ENCODE results near the gene WDR81.

WDR81 gene

GRCh38 chr17:1745513-1746020 is 21.1 kb downstream of the WDR81 start:
- no peak for TF ChIP-seq ZNF274 (IDR thresholded peaks at IDR 0.05; ENCODE audit: low read depth, low read length)
- no peak overlapping the region for H3K4me3 ChIP-seq (ENCODE audit: low read length)

- H3K4me3 ChIP-seq (ENCODE audit: low read length), result no peak overlapping the region
- TF ChIP-seq ZNF274 (IDR thresholded peaks at IDR 0.05; ENCODE audit: low read depth, low read length), result no peak
Measured at GRCh38 chr17:1746975-1747543, 22.6 kb downstream of the WDR81 start.

GRCh38 chr17:1750628-1751027 is 26.1 kb downstream of the WDR81 start:
- no peak for TF ChIP-seq ZNF274 (IDR thresholded peaks at IDR 0.05; ENCODE audit: low read depth, low read length)

GRCh38 chr17:1752425-1753262 is 28.1 kb downstream of the WDR81 start:
- no peak overlapping the region for H3K4me3 ChIP-seq (ENCODE audit: low read length)
- no peak for TF ChIP-seq ZNF274 (IDR thresholded peaks at IDR 0.05; ENCODE audit: low read depth, low read length)

More at GRCh38 chr17:1750628-1751027, 26.1 kb downstream of the WDR81 start:
- H3K4me3 ChIP-seq (ENCODE audit: low read length), result no peak overlapping the region

GRCh38 chr17:1753767-1754429 is 29.4 kb downstream of the WDR81 start:
- TF ChIP-seq ZNF274 (IDR thresholded peaks at IDR 0.05; ENCODE audit: low read depth, low read length), result no peak
- no peak overlapping the region for H3K4me3 ChIP-seq (ENCODE audit: low read length)

- H3K4me3 ChIP-seq (ENCODE audit: low read length), result no peak overlapping the region
Measured at GRCh38 chr17:1754430-1755112, 30.1 kb downstream of the WDR81 start.

GRCh38 chr17:1755252-1755826 is 30.8 kb downstream of the WDR81 start:
- no peak for TF ChIP-seq ZNF274 (IDR thresholded peaks at IDR 0.05; ENCODE audit: low read depth, low read length)
- H3K4me3 ChIP-seq (ENCODE audit: low read length), result no peak overlapping the region

More at GRCh38 chr17:1754430-1755112, 30.1 kb downstream of the WDR81 start:
- TF ChIP-seq ZNF274 (IDR thresholded peaks at IDR 0.05; ENCODE audit: low read depth, low read length), result no peak

GRCh38 chr17:1755827-1756262 is 31.3 kb downstream of the WDR81 start:
- no peak for TF ChIP-seq ZNF274 (IDR thresholded peaks at IDR 0.05; ENCODE audit: low read depth, low read length)
- H3K4me3 ChIP-seq (ENCODE audit: low read length), result no peak overlapping the region

GRCh38 chr17:1758807-1759206 is 34.3 kb downstream of the WDR81 start:
- TF ChIP-seq ZNF274 (IDR thresholded peaks at IDR 0.05; ENCODE audit: low read depth, low read length), result no peak
- H3K4me3 ChIP-seq (ENCODE audit: low read length), result no peak overlapping the region

GRCh38 chr17:1759529-1759928 is 35.0 kb downstream of the WDR81 start:
- H3K4me3 ChIP-seq (ENCODE audit: low read length), result no peak overlapping the region
- no peak for TF ChIP-seq ZNF274 (IDR thresholded peaks at IDR 0.05; ENCODE audit: low read depth, low read length)

- H3K4me3 ChIP-seq (ENCODE audit: low read length), result no peak overlapping the region
- TF ChIP-seq ZNF274 (IDR thresholded peaks at IDR 0.05; ENCODE audit: low read depth, low read length), result no peak
Measured at GRCh38 chr17:1762233-1762900, 37.9 kb downstream of the WDR81 start.

- no peak for TF ChIP-seq ZNF274 (IDR thresholded peaks at IDR 0.05; ENCODE audit: low read depth, low read length)
- no peak overlapping the region for H3K4me3 ChIP-seq (ENCODE audit: low read length)
Measured at GRCh38 chr17:1762901-1763898, 38.7 kb downstream of the WDR81 start.
